ENCODE data around the gene GABRQ.

DNA sequence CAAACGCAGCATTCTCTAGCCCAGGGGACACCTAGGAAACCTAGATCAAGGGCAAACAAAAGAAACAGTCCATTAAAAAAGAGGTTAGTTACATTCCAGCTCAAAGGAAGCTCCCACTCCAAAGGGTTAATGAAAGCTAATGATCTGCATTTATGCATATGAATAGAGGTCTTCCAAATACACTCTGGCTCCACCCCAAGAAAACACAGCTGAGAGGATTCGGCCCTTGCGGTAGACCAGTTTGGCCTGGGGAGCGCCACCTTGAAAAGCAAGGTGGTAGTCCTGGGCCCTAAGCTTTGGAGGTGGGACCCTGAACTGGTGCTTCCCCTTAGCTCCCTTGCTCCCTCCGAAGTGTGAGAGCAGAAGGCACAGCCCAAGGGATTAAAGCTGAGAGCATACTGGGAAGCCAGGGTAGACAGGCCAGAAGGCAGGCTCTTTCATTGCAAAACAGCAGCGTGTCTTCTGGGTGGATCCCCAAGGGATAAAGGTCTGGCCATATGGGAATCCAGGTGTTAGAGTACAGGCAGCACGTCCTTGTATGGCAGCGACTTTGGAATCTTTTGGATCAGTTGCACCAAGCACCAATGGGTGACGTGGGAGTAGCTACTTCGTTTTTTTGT lies 3.7 kb downstream of the GABRQ start:
- TF ChIP-seq, protein P1, sequence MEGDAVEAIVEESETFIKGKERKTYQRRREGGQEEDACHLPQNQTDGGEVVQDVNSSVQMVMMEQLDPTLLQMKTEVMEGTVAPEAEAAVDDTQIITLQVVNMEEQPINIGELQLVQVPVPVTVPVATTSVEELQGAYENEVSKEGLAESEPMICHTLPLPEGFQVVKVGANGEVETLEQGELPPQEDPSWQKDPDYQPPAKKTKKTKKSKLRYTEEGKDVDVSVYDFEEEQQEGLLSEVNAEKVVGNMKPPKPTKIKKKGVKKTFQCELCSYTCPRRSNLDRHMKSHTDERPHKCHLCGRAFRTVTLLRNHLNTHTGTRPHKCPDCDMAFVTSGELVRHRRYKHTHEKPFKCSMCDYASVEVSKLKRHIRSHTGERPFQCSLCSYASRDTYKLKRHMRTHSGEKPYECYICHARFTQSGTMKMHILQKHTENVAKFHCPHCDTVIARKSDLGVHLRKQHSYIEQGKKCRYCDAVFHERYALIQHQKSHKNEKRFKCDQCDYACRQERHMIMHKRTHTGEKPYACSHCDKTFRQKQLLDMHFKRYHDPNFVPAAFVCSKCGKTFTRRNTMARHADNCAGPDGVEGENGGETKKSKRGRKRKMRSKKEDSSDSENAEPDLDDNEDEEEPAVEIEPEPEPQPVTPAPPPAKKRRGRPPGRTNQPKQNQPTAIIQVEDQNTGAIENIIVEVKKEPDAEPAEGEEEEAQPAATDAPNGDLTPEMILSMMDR (conservative IDR thresholded peaks at IDR 0.05): no peak
- no peak for TF ChIP-seq EZH2 (IDR thresholded peaks at IDR 0.05; ENCODE audit: low read depth)

All from PC-9 (cell line).